Spleen (tissue), 11 donors: ENCODE results near the gene SDK1. TPM values are rescaled to one million over a fixed set of nuclear protein-coding genes. Genes with fewer than 3 reads are reported as not detected.

Experiments used
- DNase-seq: peaks from one replicate; pipeline ENCODE4 v3.0.0-alpha.2; 2020
- H3K27ac ChIP-seq, 8 donors: fragments of 200-600 bp; sonication (generic) in 7 of 8; 1 replicate in 4 of 8; 2 replicates in 4 of 8; pipeline versions ENCODE4 v1.5.0 to v1.8.0; 2016 to 2021; ENCODE audit warnings: inconsistent platforms in 4 of 8, mild to moderate bottlenecking in 4 of 8, moderate library complexity in 1 of 8
- H3K27me3 ChIP-seq, 7 donors: fragments of 200-600 bp; sonication (generic) in 6 of 7; replicated peaks in 1 of 7; 1 replicate in 4 of 7; 2 replicates in 3 of 7; pipeline versions ENCODE4 v1.5.0 to v1.8.0; 2016 to 2021; ENCODE audit warnings: inconsistent platforms in 3 of 7, mild to moderate bottlenecking in 1 of 7
- H3K36me3 ChIP-seq, 6 donors: fragments of 200-600 bp; sonication (generic) in 5 of 6; 1 replicate in 4 of 6; 2 replicates in 2 of 6; pipeline versions ENCODE4 v1.5.0 to v1.8.0; 2016 to 2021; ENCODE audit warnings: inconsistent platforms in 2 of 6
- H3K4me1 ChIP-seq, 6 donors: fragments of 200-600 bp; sonication (generic) in 5 of 6; 1 replicate in 3 of 6; 2 replicates in 3 of 6; pipeline versions ENCODE4 v1.5.0 to v1.8.0; 2016 to 2021; ENCODE audit warnings: inconsistent platforms in 3 of 6
- H3K4me3 ChIP-seq, 8 donors: fragments of 200-600 bp; sonication (generic) in 7 of 8; 1 replicate in 4 of 8; 2 replicates in 4 of 8; pipeline versions ENCODE4 v1.5.0 to v1.8.0; 2016 to 2021; ENCODE audit warnings: inconsistent platforms in 4 of 8, mild to moderate bottlenecking in 4 of 8, moderate library complexity in 2 of 8
- H3K9me3 ChIP-seq, 8 donors: fragments of 200-600 bp; sonication (generic) in 7 of 8; 1 replicate in 4 of 8; 2 replicates in 4 of 8; pipeline versions ENCODE4 v1.5.0 to v1.8.0; 2016 to 2021; ENCODE audit warnings: inconsistent platforms in 4 of 8
- POLR2A ChIP-seq, 3 donors: fragments of 450-650 bp; IDR thresholded peaks; one replicate each; pipeline ENCODE4 v1.5.1; 2017; ENCODE audit warnings: antibody characterized with exemption in 3 of 3, mild to moderate bottlenecking in 1 of 3
- POLR2AphosphoS5 ChIP-seq, 3 donors: sonication (generic); formaldehyde crosslinking; IDR thresholded peaks; one replicate each; pipeline ENCODE4 v1.5.1; 2017; ENCODE audit warnings: antibody characterized with exemption in 3 of 3
- WGBS, 5 donors: extraction: QIAGEN DNeasy Blood & Tissue Kit in 3 of 5; methylation state at CpG; one replicate each; pipeline versions ENCODE4 v1.1.5 to v1.1.7; 2013 to 2018; 5-methylcytosine and 5-hydroxymethylcytosine counted together
- intact Hi-C: fragments of 100-400 bp; cut with DNase I; formaldehyde crosslinking; loops from one replicate; pipeline ENCODE4 v1.15.0; 2023; ENCODE audit warnings: low total_unique reads
- polyA plus RNA-seq, 3 donors: library from polyadenylated mRNA; stranded (reverse); fragments of 200-250 nt; gene quantifications; one replicate each; pipeline ENCODE4 v1.2.1, GENCODE V29; 2013
- total RNA-seq, 7 donors: library from RNA; depleted of rRNA in 3 of 7; stranded (reverse); fragments of >200 nt in 3 of 7; fragmentation: NEBNext Ultra II Directional in 4 of 7; extraction: Animal tissue kit (Norgen Biotek cat#: 25700) in 4 of 7; gene quantifications; one replicate each; pipeline versions ENCODE4 v1.1.0 to v1.2.1, GENCODE V29; 2016 to 2021
- TF ChIP-seq, protein P1 (sequence below), 11 experiments: fragments of 200-600 bp in 7 of 11; fragments of 450-650 bp in 4 of 11; sonication (generic) in 4 of 11; IDR thresholded peaks in 8 of 11; conservative IDR thresholded peaks in 3 of 11; 1 replicate in 7 of 11; 2 replicates in 4 of 11; pipeline versions ENCODE4 v1.4.0 to v1.8.0; 2016 to 2021; ENCODE audit warnings: antibody characterized with exemption in 11 of 11, inconsistent platforms in 4 of 11, mild to moderate bottlenecking in 1 of 11
- donor health status: healthy with polysubstance abuse.
- donor health status: DM: no; HTN: no; CAD: no; lungs with moderate emphysema.
- donor health status: DM: no; HTN: no; CAD: no.
- donor health status: Bipolar disorder and iron deficiency.
- donor health status: healthy.
- donor health status: DM: no; HTN: no; CAD: no.
- donor health status: DM: yes; HTN: yes; CAD: no.

Gene SDK1
- total and polyA plus RNA-seq, 10 donors, result 3.2 to 54.1 (median 35.1) TPM

DNA sequence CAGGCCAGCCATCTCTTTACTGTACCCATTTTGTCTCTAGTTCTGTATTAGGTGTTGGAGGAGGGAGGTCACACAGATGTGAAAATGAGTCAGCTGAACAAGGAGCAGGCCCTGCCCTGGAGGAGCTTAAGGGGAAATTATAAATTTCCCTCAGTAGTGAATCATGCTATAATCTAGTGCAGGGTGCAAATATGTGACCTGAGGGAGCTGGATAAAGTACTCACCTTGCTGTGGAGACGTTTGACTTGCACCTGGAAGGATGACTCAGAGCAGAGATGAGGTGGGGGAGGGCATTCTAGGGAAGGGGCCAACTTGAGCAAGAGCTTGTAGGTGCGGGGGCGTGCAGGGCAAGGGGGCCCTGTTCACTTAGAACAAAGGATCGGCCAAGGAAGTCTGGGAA, 610.6 kb downstream of the SDK1 start:
- no peak for TF ChIP-seq POLR2A (IDR thresholded peaks at IDR 0.05)
- no peak for TF ChIP-seq POLR2AphosphoS5 (IDR thresholded peaks at IDR 0.05)
- TF ChIP-seq, protein P1, sequence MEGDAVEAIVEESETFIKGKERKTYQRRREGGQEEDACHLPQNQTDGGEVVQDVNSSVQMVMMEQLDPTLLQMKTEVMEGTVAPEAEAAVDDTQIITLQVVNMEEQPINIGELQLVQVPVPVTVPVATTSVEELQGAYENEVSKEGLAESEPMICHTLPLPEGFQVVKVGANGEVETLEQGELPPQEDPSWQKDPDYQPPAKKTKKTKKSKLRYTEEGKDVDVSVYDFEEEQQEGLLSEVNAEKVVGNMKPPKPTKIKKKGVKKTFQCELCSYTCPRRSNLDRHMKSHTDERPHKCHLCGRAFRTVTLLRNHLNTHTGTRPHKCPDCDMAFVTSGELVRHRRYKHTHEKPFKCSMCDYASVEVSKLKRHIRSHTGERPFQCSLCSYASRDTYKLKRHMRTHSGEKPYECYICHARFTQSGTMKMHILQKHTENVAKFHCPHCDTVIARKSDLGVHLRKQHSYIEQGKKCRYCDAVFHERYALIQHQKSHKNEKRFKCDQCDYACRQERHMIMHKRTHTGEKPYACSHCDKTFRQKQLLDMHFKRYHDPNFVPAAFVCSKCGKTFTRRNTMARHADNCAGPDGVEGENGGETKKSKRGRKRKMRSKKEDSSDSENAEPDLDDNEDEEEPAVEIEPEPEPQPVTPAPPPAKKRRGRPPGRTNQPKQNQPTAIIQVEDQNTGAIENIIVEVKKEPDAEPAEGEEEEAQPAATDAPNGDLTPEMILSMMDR (IDR thresholded peaks at IDR 0.05 in 8 of 11, conservative IDR thresholded peaks at IDR 0.05 in 3 of 11), result no peak
- intact Hi-C loops, result no loop called here
- 78 to 88% (median 87%) methylated on average over 4 of the region's 4 CpGs for WGBS, 5 donors
- H3K27me3 ChIP-seq, result peaks cover 0 to 3% (median 0%) of the 10 kb centered on the region in 7 donors
- H3K9me3 ChIP-seq, result no peaks in the 10 kb centered on the region
- no peak overlapping the region for H3K4me3 ChIP-seq
- DNase-seq, result no peak
- no peaks in the 10 kb centered on the region for H3K36me3 ChIP-seq
- peaks cover 0 to 22% (median 0%) of the 10 kb centered on the region in 6 donors for H3K4me1 ChIP-seq
- no peak overlapping the region for H3K27ac ChIP-seq

DNA sequence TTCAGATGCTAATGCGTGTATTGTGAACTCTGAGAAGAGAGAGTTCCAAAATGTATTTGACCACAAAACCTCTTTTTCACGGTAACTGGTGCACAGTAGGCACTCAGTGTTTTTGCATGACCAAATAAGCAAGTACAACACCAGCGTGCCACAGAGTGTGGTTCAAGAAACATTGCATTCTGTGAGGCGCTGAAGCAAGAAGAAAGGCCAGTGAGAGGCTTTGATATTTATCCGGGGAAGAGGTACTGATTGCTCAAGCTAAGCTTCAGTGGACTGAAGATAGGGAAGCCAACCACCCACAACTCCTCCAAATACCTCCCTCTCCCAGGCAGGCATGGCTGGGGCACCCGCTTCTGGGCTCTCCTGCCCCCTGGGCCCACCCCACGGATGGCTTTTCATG, 611.2 kb downstream of the SDK1 start:
- Histone ChIP-seq H3K4me1 (peaks cover 0 to 27% (median 0%) of the 10 kb centered on the region in 6 donors), H3K36me3 (no peaks in the 10 kb centered on the region), H3K27me3 (peaks cover 0 to 3% (median 0%) of the 10 kb centered on the region in 7 donors), H3K27ac (no peak overlapping the region), H3K9me3 (no peaks in the 10 kb centered on the region), H3K4me3 (no peak overlapping the region)
- TF ChIP-seq, protein P1 (IDR thresholded peaks at IDR 0.05 in 8 of 11, conservative IDR thresholded peaks at IDR 0.05 in 3 of 11), result no peak
- TF ChIP-seq POLR2A (IDR thresholded peaks at IDR 0.05) (no peak), POLR2AphosphoS5 (IDR thresholded peaks at IDR 0.05) (no peak)
- intact Hi-C loops, result no loop called here
- no peak for DNase-seq
- 75 to 86% (median 84%) methylated on average over 7 of the region's 7 CpGs for WGBS, 5 donors

DNA sequence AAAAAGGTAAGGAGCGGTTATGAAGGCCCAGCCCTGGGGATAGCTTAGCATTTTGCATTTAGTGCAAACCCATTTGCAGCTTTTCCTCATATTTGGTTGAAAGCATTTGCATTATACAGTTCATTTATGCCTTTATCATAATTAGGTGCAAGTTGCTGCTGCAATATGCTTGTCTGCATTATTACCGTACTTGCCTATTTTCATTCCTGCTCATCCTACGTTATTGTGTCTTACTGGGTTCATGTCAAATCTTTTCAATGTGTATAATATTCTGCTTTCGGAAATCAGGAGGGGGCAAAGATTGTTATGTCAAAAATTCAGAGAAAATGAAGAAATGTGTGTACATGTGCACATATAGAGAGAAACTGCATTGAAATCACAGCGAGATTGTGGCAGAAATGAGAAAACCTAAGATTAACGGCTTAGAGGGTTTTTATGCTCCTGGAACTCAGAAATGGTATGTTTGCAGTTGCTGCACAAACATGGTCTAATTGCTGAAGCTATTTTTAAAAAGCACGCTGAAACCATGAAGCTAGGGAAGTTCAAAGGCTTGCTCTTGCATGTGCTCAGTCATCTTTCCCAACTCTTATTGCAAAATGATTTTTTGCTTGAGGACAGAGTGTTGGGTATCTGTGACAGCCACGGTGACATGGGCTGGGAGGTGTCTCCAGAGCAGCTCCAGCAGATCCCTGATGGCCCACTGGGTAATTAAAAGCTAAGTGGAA, 613.2 kb downstream of the SDK1 start:
- intact Hi-C loops, result no loop called here
- H3K4me1 ChIP-seq, result peaks cover 0 to 33% (median 0%) of the 10 kb centered on the region in 6 donors
- H3K27ac ChIP-seq, result peak overlapping the region in 2 of 8 donors; percentile 11 to 63
- H3K27me3 ChIP-seq, result peaks cover 0 to under 1% (median 0%) of the 10 kb centered on the region in 7 donors
- TF ChIP-seq POLR2AphosphoS5 (IDR thresholded peaks at IDR 0.05) (no peak), POLR2A (IDR thresholded peaks at IDR 0.05) (no peak)
- TF ChIP-seq, protein P1 (IDR thresholded peaks at IDR 0.05 in 8 of 11, conservative IDR thresholded peaks at IDR 0.05 in 3 of 11), result no peak
- no peaks in the 10 kb centered on the region for H3K9me3 ChIP-seq
- WGBS, 5 donors, result 77 to 89% (median 81%) methylated on average over 8 of the region's 8 CpGs
- no peak for DNase-seq
- H3K4me3 ChIP-seq, result no peak overlapping the region
- no peaks in the 10 kb centered on the region for H3K36me3 ChIP-seq

DNA sequence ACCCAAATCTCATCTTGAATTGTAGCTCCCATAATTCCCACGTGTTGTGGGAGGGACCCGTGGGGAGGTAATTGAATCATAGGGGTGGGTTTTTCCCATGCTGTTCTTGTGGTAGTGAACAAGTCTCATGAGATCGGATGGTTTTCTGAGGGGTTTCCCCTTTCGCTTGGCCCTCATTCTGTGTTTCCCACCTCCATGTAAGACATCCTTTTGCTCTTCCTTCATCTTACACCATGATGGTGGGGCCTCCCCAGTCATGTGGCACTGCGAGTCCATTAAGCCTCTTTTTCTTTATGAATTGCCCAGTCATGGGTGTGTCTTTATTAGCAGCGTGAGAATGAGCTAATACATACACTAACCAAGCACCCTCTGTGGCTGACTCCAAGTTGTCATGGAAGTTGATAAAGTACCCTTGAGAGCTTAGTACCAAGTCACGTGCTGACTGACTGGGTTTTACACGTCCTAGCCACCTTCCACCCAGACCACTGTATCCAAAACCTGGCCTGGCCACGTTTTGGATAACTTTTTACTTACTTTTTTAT, 614.4 kb downstream of the SDK1 start:
- H3K4me3 ChIP-seq, result no peak overlapping the region
- peak overlapping the region in 1 of 8 donors; percentile 63 for H3K27ac ChIP-seq
- peaks cover 0 to 33% (median 0%) of the 10 kb centered on the region in 6 donors for H3K4me1 ChIP-seq
- no peaks in the 10 kb centered on the region for H3K36me3 ChIP-seq
- H3K27me3 ChIP-seq, result no peaks in the 10 kb centered on the region
- 65 to 83% (median 74%) methylated on average over 9 of the region's 9 CpGs for WGBS, 5 donors
- intact Hi-C loops, result no loop called here
- H3K9me3 ChIP-seq, result no peaks in the 10 kb centered on the region
- DNase-seq, result no peak
- TF ChIP-seq, protein P1 (IDR thresholded peaks at IDR 0.05 in 8 of 11, conservative IDR thresholded peaks at IDR 0.05 in 3 of 11), result no peak
- TF ChIP-seq POLR2AphosphoS5 (IDR thresholded peaks at IDR 0.05), result no peak
- no peak for TF ChIP-seq POLR2A (IDR thresholded peaks at IDR 0.05)
